ENCODE results near the gene HOXA13. TPM values are rescaled to one million over a fixed set of nuclear protein-coding genes. Genes with fewer than 3 reads are reported as not detected.

The HOXA13 gene
- total RNA-seq, 1 experiment from 2014 or later, result 12.1 TPM

GRCh38 chr7:27148756-27149641, 50.9 kb downstream of the HOXA13 start:
- H3K27me3 ChIP-seq (ENCODE audit: low read length), result no peaks in the 10 kb centered on the region
- peaks cover 71% of the 10 kb centered on the region for H3K79me2 ChIP-seq (ENCODE audit: low read length)
- H3F3A ChIP-seq (ENCODE audit: low read length, unreplicated experiment), result no peaks in the 10 kb centered on the region
- peak overlapping the region; percentile 92 for H3K4me2 ChIP-seq (ENCODE audit: low read length)
- H4K20me1 ChIP-seq (ENCODE audit: low read length), result no peaks in the 10 kb centered on the region
- peak overlapping the region; percentile 78 for H3K4me3 ChIP-seq (ENCODE audit: low read length)
- H3K4me1 ChIP-seq (ENCODE audit: insufficient read depth, low read length), result peaks cover 29% of the 10 kb centered on the region
- TF ChIP-seq EZH2phosphoT487 (IDR thresholded peaks at IDR 0.05; ENCODE audit: borderline replicate concordance, low read length), result no peak
- no peak for TF ChIP-seq CTCF (conservative IDR thresholded peaks at IDR 0.05; ENCODE audit: low read depth, low read length)
- TF ChIP-seq EZH2 (IDR thresholded peaks at IDR 0.05; ENCODE audit: low read length, unreplicated experiment), result no peak
- ATAC-seq (peak; percentile 35), DNase-seq (peak; percentile 69)
- H3K27ac ChIP-seq (ENCODE audit: low read length), result peak overlapping the region; percentile 84
- no peaks in the 10 kb centered on the region for H3K9me3 ChIP-seq (ENCODE audit: low read length)
- H2AFZ ChIP-seq (ENCODE audit: low read length), result peak overlapping the region; percentile 73
- no TSS peak for BruUV-seq (replicated peaks)
- ChIA-PET POLR2A (ENCODE audit: unreplicated experiment) (interaction anchor here (0.5 to 1.4 kb wide), 6 partner anchors 14 to 52 kb away, joined by 3 to 12 read pairs (median 4); no protein-coding TSS in a partner anchor), CTCF (interaction anchor here (0.6 to 1.1 kb wide), 4 partner anchors 9 to 53 kb away, joined by 3 read pairs; partner anchors contain the start of genes HOXA1 and HOXA4)
- H3K9me2 ChIP-seq (replicated peaks; ENCODE audit: low read length), result no peaks in the 10 kb centered on the region
- intact Hi-C loops (cut with micrococcal nuclease), result loop anchor here (1.0 to 2.0 kb wide), 4 partner anchors 15 to 51 kb away; partner anchors contain the start of gene HOXA9
- peak overlapping the region; percentile 73 for H3K9ac ChIP-seq (ENCODE audit: low read length)
- H3K36me3 ChIP-seq (ENCODE audit: low read depth, low read length), result peaks cover 13% of the 10 kb centered on the region; the same call in 1 of the 2 replicates

GRCh38 chr7:27148031-27148755, 51.7 kb downstream of the HOXA13 start:
- H3F3A ChIP-seq (ENCODE audit: low read length, unreplicated experiment), result no peaks in the 10 kb centered on the region
- POLR2A ChIA-PET (ENCODE audit: unreplicated experiment), result interaction anchor here (0.6 to 1.4 kb wide), 5 partner anchors 14 to 52 kb away, joined by 3 to 12 read pairs (median 4); no protein-coding TSS in a partner anchor
- peak overlapping the region; percentile 73 for H3K9ac ChIP-seq (ENCODE audit: low read length)
- H2AFZ ChIP-seq (ENCODE audit: low read length), result peak overlapping the region; percentile 73
- H3K9me2 ChIP-seq (replicated peaks; ENCODE audit: low read length), result no peaks in the 10 kb centered on the region
- H3K4me3 ChIP-seq (ENCODE audit: low read length), result peak overlapping the region; percentile 78
- peak overlapping the region; percentile 84 for H3K27ac ChIP-seq (ENCODE audit: low read length)
- CTCF ChIA-PET, result interaction anchor here (0.6 to 1.1 kb wide), 2 partner anchors 9 to 17 kb away, joined by 3 read pairs; partner anchors contain the start of gene HOXA4
- BruUV-seq (replicated peaks), result no TSS peak
- intact Hi-C loops (cut with micrococcal nuclease), result loop anchor here (2.0 kb wide), 1 partner anchor 17 kb away; the partner anchor contains the start of gene HOXA9
- peak overlapping the region; percentile 92 for H3K4me2 ChIP-seq (ENCODE audit: low read length)
- peaks cover 70% of the 10 kb centered on the region for H3K79me2 ChIP-seq (ENCODE audit: low read length)
- no peaks in the 10 kb centered on the region for H4K20me1 ChIP-seq (ENCODE audit: low read length)
- peak; percentile 72 for DNase-seq
- H3K4me1 ChIP-seq (ENCODE audit: insufficient read depth, low read length), result peaks cover 28% of the 10 kb centered on the region
- peak; percentile 31 for ATAC-seq
- peaks cover 13% of the 10 kb centered on the region; the same call in 1 of the 2 replicates for H3K36me3 ChIP-seq (ENCODE audit: low read depth, low read length)
- H3K9me3 ChIP-seq (ENCODE audit: low read length), result no peaks in the 10 kb centered on the region
- TF ChIP-seq EZH2 (IDR thresholded peaks at IDR 0.05; ENCODE audit: low read length, unreplicated experiment) (no peak), EZH2phosphoT487 (IDR thresholded peaks at IDR 0.05; ENCODE audit: borderline replicate concordance, low read length) (no peak), CTCF (conservative IDR thresholded peaks at IDR 0.05; ENCODE audit: low read depth, low read length) (no peak)
- no peaks in the 10 kb centered on the region for H3K27me3 ChIP-seq (ENCODE audit: low read length)

Data from PC-3 (cell line).